ENCODE measurements around the gene PRG2.

DNA sequence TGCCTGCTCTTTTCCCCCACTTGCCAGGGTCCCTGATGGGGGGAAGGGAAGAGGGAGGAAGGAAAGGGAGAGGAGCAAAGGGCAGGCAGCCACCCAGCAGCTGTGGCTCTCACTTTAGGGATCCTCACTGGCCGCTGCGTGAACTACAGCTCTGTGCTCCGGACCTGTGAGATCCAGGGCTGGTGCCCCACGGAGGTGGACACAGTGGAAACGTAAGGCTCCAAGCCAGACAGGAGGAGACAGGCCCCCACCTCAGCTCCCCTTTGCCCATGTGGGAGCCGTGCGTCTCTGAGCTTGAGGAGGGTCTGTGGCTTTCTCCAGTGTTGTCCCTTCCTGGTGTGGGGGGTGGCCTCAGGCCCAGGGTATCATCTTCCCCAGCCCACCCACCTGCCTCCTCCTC lies 42.4 kb downstream of the PRG2 start:
- TF ChIP-seq, protein P1, sequence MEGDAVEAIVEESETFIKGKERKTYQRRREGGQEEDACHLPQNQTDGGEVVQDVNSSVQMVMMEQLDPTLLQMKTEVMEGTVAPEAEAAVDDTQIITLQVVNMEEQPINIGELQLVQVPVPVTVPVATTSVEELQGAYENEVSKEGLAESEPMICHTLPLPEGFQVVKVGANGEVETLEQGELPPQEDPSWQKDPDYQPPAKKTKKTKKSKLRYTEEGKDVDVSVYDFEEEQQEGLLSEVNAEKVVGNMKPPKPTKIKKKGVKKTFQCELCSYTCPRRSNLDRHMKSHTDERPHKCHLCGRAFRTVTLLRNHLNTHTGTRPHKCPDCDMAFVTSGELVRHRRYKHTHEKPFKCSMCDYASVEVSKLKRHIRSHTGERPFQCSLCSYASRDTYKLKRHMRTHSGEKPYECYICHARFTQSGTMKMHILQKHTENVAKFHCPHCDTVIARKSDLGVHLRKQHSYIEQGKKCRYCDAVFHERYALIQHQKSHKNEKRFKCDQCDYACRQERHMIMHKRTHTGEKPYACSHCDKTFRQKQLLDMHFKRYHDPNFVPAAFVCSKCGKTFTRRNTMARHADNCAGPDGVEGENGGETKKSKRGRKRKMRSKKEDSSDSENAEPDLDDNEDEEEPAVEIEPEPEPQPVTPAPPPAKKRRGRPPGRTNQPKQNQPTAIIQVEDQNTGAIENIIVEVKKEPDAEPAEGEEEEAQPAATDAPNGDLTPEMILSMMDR (IDR thresholded peaks at IDR 0.05): no peak
- TF ChIP-seq POLR2A (IDR thresholded peaks at IDR 0.05): no peak
- no peak for TF ChIP-seq POLR2AphosphoS5 (IDR thresholded peaks at IDR 0.05)
- TF ChIP-seq EP300 (IDR thresholded peaks at IDR 0.05): no peak
